ENCODE results near the gene MAP3K3. TPM values are rescaled to one million over a fixed set of nuclear protein-coding genes. Genes with fewer than 3 reads are reported as not detected.
A peak's percentile ranks its signal among the peaks of the same experiment; 100 is the strongest.

The MAP3K3 gene
- total and polyA plus RNA-seq, 2 experiments from 2014 or later = 6.1 to 24.6 TPM

- no peak for TF ChIP-seq ZNF462 (CRISPR knock-in tag; IDR thresholded peaks at IDR 0.05)
- no peak for TF ChIP-seq ZNF331 (CRISPR knock-in tag; IDR thresholded peaks at IDR 0.05; ENCODE audit: low read depth)
- no peak for TF ChIP-seq POLR2AphosphoS5 (IDR thresholded peaks at IDR 0.05; ENCODE audit: low read depth)
- no peak for TF ChIP-seq ETS1 (IDR thresholded peaks at IDR 0.05)
- no peak for TF ChIP-seq ZNF114 (CRISPR knock-in tag; IDR thresholded peaks at IDR 0.05)
- no peak for TF ChIP-seq EZH2 (IDR thresholded peaks at IDR 0.05; ENCODE audit: low read depth, unreplicated experiment)
- no peak for TF ChIP-seq EZH2phosphoT487 (IDR thresholded peaks at IDR 0.05; ENCODE audit: unreplicated experiment)
Observed at GRCh38 chr17:63578027-63578768, 44.0 kb upstream of the MAP3K3 start (continued).

GRCh38 chr17:63578769-63579111, 43.5 kb upstream of the MAP3K3 start:
- Histone ChIP-seq H3F3A (replicated peaks; ENCODE audit: low read depth) (no peaks in the 10 kb centered on the region), H3K27ac (ENCODE audit: low read depth) (0 out of 2 replicates have a peak overlapping the region, but pooled peaks have one; percentile 32), H3K4me2 (no peak overlapping the region), H3K79me2 (replicated peaks; ENCODE audit: insufficient read depth) (peaks cover 51% of the 10 kb centered on the region), H3K27me3 (ENCODE audit: insufficient read depth) (no peaks in the 10 kb centered on the region), H3K9me2 (ENCODE audit: insufficient read depth) (no peaks in the 10 kb centered on the region), H3K4me3 (no peak overlapping the region), H4K20me1 (replicated peaks; ENCODE audit: insufficient read depth) (peaks cover 41% of the 10 kb centered on the region), H3K4me1 (ENCODE audit: insufficient read depth) (peaks cover 13% of the 10 kb centered on the region; the same call in 1 of the 2 replicates), H3K36me3 (ENCODE audit: insufficient read depth) (peaks cover 7% of the 10 kb centered on the region; the same call in 1 of the 2 replicates), H2AFZ (no peak overlapping the region)
- Mint-ChIP-seq H3K4me1 (peaks cover 19% of the 10 kb centered on the region), H3K36me3 (ENCODE audit: low read depth) (peaks cover 25% of the 10 kb centered on the region), H3K4me3 (no peak overlapping the region), H3K27ac (peak overlapping the region; percentile 64; the same call in 1 of the 2 replicates), H3K9me3 (no peaks in the 10 kb centered on the region), H3K27me3 (ENCODE audit: insufficient read depth, low read depth, poor library complexity) (no peaks in the 10 kb centered on the region)
- DNase-seq (ENCODE audit: low spot score) (no peak), ATAC-seq (no peak)
- no peak for TF ChIP-seq CTCF (conservative IDR thresholded peaks at IDR 0.05; ENCODE audit: low read depth in 2 of 2)
- TF ChIP-seq CREB1 (CRISPR knock-in tag; IDR thresholded peaks at IDR 0.05; ENCODE audit: low read depth) = no peak
- no peak for TF ChIP-seq JUNB (IDR thresholded peaks at IDR 0.05; ENCODE audit: unreplicated experiment)
